PC-9 (cell line): ENCODE data around the gene AHNAK. TPM values are rescaled to one million over a fixed set of nuclear protein-coding genes. Genes with fewer than 3 reads are reported as not detected.
A peak's percentile ranks its signal among the peaks of the same experiment; 100 is the strongest.

ENCODE experiments used
- BruUV-seq: library from RNA; stranded (reverse); fragments of 400-500 nt; replicated peaks from 2 replicates; lab custom pipeline; 2021; lab: Mats Ljungman, UMichigan
- CTCF ChIA-PET: fragments of 300-600 bp; sonication (Branson Sonifier 250); formaldehyde crosslinking; loops from one replicate; lab custom pipeline; 2022; ENCODE audit warnings: antibody characterized with exemption; lab: Charles Lee
- POLR2A ChIA-PET: fragments of 300-600 bp; sonication (Branson Sonifier 250); formaldehyde crosslinking; loops from one replicate; lab custom pipeline; 2022; ENCODE audit warnings: antibody characterized with exemption; ENCODE audit not compliant: unreplicated experiment; lab: Charles Lee
- DNase-seq, 2 experiments: peaks; one replicate each; pipeline versions ENCODE4 v3.0.0 to v3.0.0-alpha.2; 2015 to 2022; ENCODE audit warnings: mixed read lengths in 1 of 2
- H2AFZ ChIP-seq: fragments of 200-600 bp; sonication (generic); 2 replicates; pipeline ENCODE4 v1.8.1; 2017; ENCODE audit warnings: antibody characterized with exemption
- H3F3A ChIP-seq: fragments of 200-600 bp; sonication (generic); 2 replicates; pipeline ENCODE4 v1.8.1; 2017; ENCODE audit warnings: antibody characterized with exemption, mild to moderate bottlenecking, low read depth; ENCODE audit not compliant: insufficient read depth
- H3K27ac ChIP-seq: fragments of 200-600 bp; sonication (generic); 2 replicates; pipeline ENCODE4 v1.6.1; 2016; ENCODE audit warnings: mixed run types
- H3K27me3 ChIP-seq: fragments of 200-600 bp; sonication (generic); 2 replicates; pipeline ENCODE4 v1.6.1; 2016; ENCODE audit warnings: low read depth, mixed run types; ENCODE audit not compliant: insufficient read depth
- H3K36me3 ChIP-seq: fragments of 200-600 bp; sonication (generic); 2 replicates; pipeline ENCODE4 v1.6.1; 2016; ENCODE audit warnings: low read depth, mixed run types
- H3K4me1 ChIP-seq: fragments of 200-600 bp; sonication (generic); replicated peaks from 2 replicates; pipeline ENCODE4 v1.6.1; 2016; ENCODE audit warnings: mixed run types; ENCODE audit not compliant: insufficient read depth
- H3K4me2 ChIP-seq: fragments of 200-600 bp; sonication (generic); 2 replicates; pipeline ENCODE4 v1.6.1; 2017; ENCODE audit warnings: mixed run types
- H3K4me3 ChIP-seq: fragments of 200-600 bp; sonication (generic); 2 replicates; pipeline ENCODE4 v1.6.1; 2016; ENCODE audit warnings: mixed run types
- H3K79me2 ChIP-seq: fragments of 200-600 bp; sonication (generic); 2 replicates; pipeline ENCODE4 v1.6.1; 2017; ENCODE audit warnings: low read depth, mixed run types
- H3K9me2 ChIP-seq: fragments of 200-600 bp; sonication (generic); 2 replicates; pipeline ENCODE4 v1.8.1; 2017; ENCODE audit warnings: mild to moderate bottlenecking; ENCODE audit not compliant: insufficient read depth
- H3K9me3 ChIP-seq: fragments of 200-600 bp; sonication (generic); 2 replicates; pipeline ENCODE4 v1.8.1; 2016; ENCODE audit warnings: low read depth; ENCODE audit not compliant: insufficient read depth
- H4K20me1 ChIP-seq: fragments of 200-600 bp; sonication (generic); 2 replicates; pipeline ENCODE4 v1.8.1; 2017; ENCODE audit not compliant: insufficient read depth
- CTCF ChIP-seq: fragments of 200-600 bp; sonication (generic); conservative IDR thresholded peaks from 2 replicates; pipeline ENCODE4 v1.6.1; 2017; ENCODE audit warnings: mixed run types, antibody characterized with exemption, mild to moderate bottlenecking, moderate library complexity
- EZH2 ChIP-seq: fragments of 200-600 bp; sonication (generic); IDR thresholded peaks from 2 replicates; pipeline ENCODE4 v1.8.0; 2017; ENCODE audit warnings: antibody characterized with exemption, low read depth
- intact Hi-C: fragments of 100-400 bp; cut with micrococcal nuclease; formaldehyde crosslinking; loops from one replicate; pipeline ENCODE4 v1.10.0; 2022; ENCODE audit not compliant: unreplicated experiment
- total RNA-seq: library from RNA; stranded (reverse); gene quantifications from 2 replicates; pipeline ENCODE4 v1.2.3, GENCODE V29; 2021

The AHNAK gene
- total RNA-seq, 1 experiment from 2014 or later: 632 TPM

GRCh38 chr11:62512961-62513360 is 33.6 kb downstream of the AHNAK start:
- ChIA-PET POLR2A (interaction anchor here (0.6 kb wide), 1 partner anchor 30 kb away, joined by 3 read pairs; no protein-coding TSS in a partner anchor), CTCF (interaction anchor here (0.7 to 1.7 kb wide), 2 partner anchors 47 to 89 kb away, joined by 4 to 10 read pairs; no protein-coding TSS in a partner anchor)

GRCh38 chr11:62508336-62509058 is 38.1 kb downstream of the AHNAK start:
- no peaks in the 10 kb centered on the region for H3K9me3 ChIP-seq

More at GRCh38 chr11:62512961-62513360, 33.6 kb downstream of the AHNAK start:
- no peaks in the 10 kb centered on the region for H3K9me2 ChIP-seq
- intact Hi-C loops: no loop called here
- H2AFZ ChIP-seq: no peak overlapping the region
- H4K20me1 ChIP-seq: peaks cover 6% of the 10 kb centered on the region; the same call in 1 of the 2 replicates
- peaks cover 22% of the 10 kb centered on the region for H3K36me3 ChIP-seq
- H3K27me3 ChIP-seq: no peaks in the 10 kb centered on the region
- H3K27ac ChIP-seq: no peak overlapping the region
- H3K79me2 ChIP-seq: no peaks in the 10 kb centered on the region
- DNase-seq: no peak
- H3K9me3 ChIP-seq: no peaks in the 10 kb centered on the region
- H3K4me3 ChIP-seq: no peak overlapping the region
- no peak overlapping the region for H3K4me2 ChIP-seq
- H3K4me1 ChIP-seq: peaks cover 28% of the 10 kb centered on the region
- TF ChIP-seq CTCF (no peak), EZH2 (no peak)
- H3F3A ChIP-seq: peaks cover 57% of the 10 kb centered on the region
- no TSS peak for BruUV-seq

DNA sequence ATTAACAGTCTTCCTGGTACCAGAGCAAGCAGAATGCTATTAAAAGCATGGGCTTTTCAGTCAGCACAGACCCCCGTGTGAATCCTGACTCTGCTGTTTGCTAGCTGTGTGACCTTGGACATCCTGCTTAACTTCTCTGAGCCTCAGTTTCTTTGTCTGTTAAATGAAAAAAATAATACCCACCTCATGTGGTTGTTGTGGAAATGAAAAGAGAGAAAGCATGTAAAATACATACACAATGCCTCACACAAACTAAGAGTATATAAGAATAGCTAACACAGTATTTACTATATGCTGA is 39.5 kb downstream of the AHNAK start:
- DNase-seq: no peak
- Histone ChIP-seq H4K20me1 (no peaks in the 10 kb centered on the region), H3K4me1 (peaks cover 46% of the 10 kb centered on the region), H3K79me2 (no peaks in the 10 kb centered on the region), H3K27ac (no peak overlapping the region), H2AFZ (no peak overlapping the region), H3K4me2 (no peak overlapping the region), H3K27me3 (no peaks in the 10 kb centered on the region), H3K9me2 (no peaks in the 10 kb centered on the region), H3K36me3 (no peaks in the 10 kb centered on the region), H3K4me3 (no peak overlapping the region), H3K9me3 (no peaks in the 10 kb centered on the region), H3F3A (peaks cover 39% of the 10 kb centered on the region)
- intact Hi-C loops: no loop called here
- ChIA-PET POLR2A (interaction anchor here (0.7 kb wide), 1 partner anchor 430 kb away, joined by 3 read pairs; no protein-coding TSS in a partner anchor), CTCF (no interaction called here)
- BruUV-seq: no TSS peak
- TF ChIP-seq EZH2: no peak

More at GRCh38 chr11:62508336-62509058, 38.1 kb downstream of the AHNAK start:
- H3F3A ChIP-seq: peaks cover 45% of the 10 kb centered on the region
- H3K27me3 ChIP-seq: no peaks in the 10 kb centered on the region
- peak overlapping the region; percentile 64 for H2AFZ ChIP-seq
- no peaks in the 10 kb centered on the region for H3K79me2 ChIP-seq
- peak overlapping the region; percentile 68 for H3K4me2 ChIP-seq
- no peaks in the 10 kb centered on the region for H3K36me3 ChIP-seq
- no peaks in the 10 kb centered on the region for H3K9me2 ChIP-seq
- peak; percentile 86 to 92 for DNase-seq
- no peaks in the 10 kb centered on the region for H4K20me1 ChIP-seq
- H3K4me1 ChIP-seq: peaks cover 46% of the 10 kb centered on the region
- TF ChIP-seq CTCF (peak; percentile 57; the same call in 1 of the 2 replicates), EZH2 (no peak)
- intact Hi-C loops: loop anchor here (1.0 kb wide), 4 partner anchors 31 to 52 kb away; no protein-coding TSS in a partner anchor
- no TSS peak for BruUV-seq
- H3K4me3 ChIP-seq: peak overlapping the region; percentile 19; the same call in 1 of the 2 replicates
- CTCF ChIA-PET: interaction anchor here (0.7 to 1.9 kb wide), 5 partner anchors 11 to 84 kb away, joined by 3 to 15 read pairs (median 6); no protein-coding TSS in a partner anchor
- H3K27ac ChIP-seq: peak overlapping the region; percentile 63
- POLR2A ChIA-PET: interaction anchor here (0.6 to 0.9 kb wide), 5 partner anchors 11 to 83 kb away, joined by 4 to 9 read pairs (median 6); partner anchors contain the start of genes AHNAK and TUT1
